NCI-H2107 (cell line): Measurements from ENCODE around the gene PIGZ.

ENCODE experiments used
- DNase-seq: peaks from one replicate; lab custom pipeline; 2025; lab: John Stamatoyannopoulos, UW

Gene PIGZ

GRCh38 chr3:196903740-196904139 is 64.9 kb downstream of the PIGZ start:
- DNase-seq = no peak

DNA sequence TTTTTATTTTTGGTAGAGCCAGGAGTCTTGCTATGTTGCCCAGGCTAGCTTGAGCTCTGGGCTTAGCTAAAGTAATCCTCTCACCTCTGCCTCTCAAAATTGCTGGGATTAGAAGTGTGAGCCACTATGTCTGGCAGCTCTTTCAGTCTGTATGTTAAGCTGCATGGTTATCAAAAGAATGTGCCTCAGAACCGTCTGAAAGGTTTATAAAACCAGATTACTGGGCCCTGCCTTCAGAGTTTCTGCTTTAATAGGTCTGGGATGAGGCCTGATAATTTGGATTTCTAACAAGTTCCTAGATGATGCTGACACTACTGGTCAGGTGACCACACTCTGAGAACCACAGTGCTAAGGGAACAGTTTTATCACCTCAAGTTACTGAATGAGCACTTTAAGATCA is 66.3 kb downstream of the PIGZ start:
- no peak for DNase-seq

DNA sequence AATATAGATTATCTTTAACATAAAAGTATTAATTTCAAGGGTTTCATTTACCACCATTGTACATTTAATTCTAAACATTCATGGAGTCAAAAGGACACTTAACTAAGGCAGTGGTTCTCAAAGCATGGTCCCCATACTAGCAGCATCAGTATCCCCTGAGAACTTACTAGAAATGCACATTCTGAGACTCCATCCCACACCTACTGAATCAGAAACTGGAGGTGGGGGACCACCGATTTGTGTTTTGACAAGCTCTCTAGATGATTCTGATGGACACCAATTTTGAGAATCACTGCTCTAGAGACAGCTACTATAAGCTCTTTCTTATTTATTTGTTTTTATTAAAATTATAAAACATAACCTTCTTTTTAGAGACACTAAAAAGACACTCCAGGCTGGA is 66.9 kb downstream of the PIGZ start:
- no peak for DNase-seq
